GM21526 (cell line): ENCODE measurements around the gene SSU72.

Source experiments
- ATAC-seq: cut with Tn5 transposase; IDR thresholded peaks from one replicate; pipeline ENCODE4 v1.9.1; 2021; ENCODE audit warnings: moderate library complexity; ENCODE audit not compliant: unreplicated experiment, low FRiP score

SSU72 gene

DNA sequence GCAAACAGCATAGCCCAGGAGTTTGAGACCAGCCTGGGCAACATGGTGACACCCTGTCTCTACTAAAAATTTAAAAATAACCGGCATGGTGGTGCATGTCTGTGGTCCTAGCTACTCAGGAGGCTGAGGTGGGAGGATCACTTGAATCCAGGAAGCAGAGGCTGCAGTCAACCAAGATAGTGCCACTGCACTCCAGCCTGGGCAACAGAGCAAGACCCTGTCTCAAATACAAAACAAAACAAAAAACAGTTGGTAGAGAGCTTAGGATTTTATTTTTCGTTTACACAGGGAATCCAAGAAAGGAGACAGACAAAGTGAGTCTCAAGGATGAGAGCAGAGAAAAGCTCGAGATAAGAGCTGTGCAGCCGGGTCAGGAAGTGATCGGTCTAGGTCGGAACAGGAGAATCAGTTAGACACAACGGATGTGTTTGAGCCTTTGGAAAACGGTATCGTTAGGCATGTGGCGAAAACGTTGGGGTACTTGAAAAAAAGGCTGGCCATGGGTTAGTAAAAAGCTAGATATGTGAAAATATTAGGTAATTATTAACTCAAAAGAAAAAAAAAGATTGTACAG is 38.9 kb upstream of the SSU72 start:
- ATAC-seq, result no peak

DNA sequence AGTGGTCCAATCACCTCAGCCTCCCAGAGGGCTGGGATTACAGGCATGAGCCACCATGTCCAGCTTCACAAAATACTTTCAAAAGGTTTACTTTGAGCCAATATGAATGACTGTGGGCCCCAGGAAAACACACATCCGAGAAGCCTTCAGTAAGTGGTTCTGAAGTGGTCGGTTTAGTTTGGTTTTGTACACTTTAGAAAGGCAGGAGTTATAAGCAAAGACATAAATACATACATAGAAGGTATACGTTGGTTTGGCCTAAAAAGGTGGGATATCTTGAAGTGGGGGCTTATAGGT is 37.4 kb upstream of the SSU72 start:
- ATAC-seq, result no peak

DNA sequence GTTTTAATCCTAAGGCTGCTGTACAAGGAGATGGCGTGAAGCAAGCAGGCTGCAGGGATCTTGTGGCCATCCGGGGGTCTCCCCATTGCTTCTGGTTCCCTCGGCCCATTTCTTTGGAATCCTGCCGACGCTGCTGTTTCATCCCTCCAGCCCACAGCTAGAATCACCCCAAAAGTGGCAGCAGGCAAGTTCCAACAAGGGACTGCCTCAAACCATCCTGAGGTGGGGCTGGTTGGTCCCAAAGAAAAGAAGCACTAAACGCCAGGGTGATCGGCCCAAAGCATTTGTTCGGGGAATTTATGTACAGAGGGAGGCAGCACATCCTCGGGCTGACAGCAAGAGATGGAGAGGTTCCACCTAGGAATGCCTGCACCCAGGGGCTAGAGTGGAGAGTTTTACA is 36.1 kb upstream of the SSU72 start:
- no peak for ATAC-seq

DNA sequence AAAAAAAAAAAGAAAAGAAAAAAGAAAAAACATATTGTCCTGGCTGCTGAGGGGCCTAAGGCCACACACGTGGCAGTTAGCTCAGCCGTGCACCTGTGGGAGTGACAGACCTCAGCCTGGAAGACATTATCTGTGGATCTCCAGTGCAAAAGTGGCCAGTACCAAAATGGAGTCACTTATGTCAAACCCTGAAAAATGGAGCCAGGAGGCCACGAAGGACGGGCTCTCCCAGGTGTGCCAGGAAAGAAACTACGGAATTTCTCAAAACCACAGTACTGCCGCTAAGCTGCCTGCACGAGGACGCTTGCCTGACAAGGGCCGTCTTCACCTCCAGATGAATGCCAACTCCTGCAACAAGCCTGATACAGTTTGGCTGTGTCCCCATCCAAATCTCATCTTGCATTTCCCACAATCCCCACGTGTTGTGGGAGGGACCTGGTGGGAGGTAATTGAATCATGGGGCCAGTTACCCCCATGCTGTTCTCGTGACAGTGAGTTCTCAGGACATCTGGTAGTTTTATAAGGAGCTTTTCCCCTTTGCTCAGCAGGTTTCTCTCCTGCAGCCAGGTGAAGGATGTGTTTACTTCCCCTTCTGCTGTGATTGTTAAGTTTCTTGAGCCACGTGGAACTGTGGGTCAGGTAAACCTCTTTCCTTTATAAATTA is 35.3 kb upstream of the SSU72 start:
- no peak for ATAC-seq

DNA sequence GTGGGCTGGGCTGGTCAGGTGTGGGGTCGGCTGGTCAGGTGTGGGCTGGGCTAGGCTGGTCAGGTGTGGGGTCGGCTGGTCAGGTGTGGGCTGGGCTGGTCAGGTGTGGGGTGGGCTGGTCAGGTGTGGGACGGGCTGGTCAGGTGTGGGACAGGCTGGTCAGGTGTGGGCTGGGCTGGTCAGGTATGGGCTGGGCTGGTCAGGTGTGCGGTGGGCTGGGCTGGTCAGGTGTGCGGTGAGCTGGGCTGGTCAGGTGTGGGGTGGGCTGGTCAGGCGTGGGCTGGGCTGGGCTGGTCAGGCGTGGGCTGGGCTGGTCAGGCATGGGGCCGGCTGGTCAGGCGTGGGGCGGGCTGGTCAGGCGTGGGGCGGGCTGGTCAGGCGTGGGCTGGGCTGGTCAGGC is 31.6 kb upstream of the SSU72 start:
- ATAC-seq, result no peak

DNA sequence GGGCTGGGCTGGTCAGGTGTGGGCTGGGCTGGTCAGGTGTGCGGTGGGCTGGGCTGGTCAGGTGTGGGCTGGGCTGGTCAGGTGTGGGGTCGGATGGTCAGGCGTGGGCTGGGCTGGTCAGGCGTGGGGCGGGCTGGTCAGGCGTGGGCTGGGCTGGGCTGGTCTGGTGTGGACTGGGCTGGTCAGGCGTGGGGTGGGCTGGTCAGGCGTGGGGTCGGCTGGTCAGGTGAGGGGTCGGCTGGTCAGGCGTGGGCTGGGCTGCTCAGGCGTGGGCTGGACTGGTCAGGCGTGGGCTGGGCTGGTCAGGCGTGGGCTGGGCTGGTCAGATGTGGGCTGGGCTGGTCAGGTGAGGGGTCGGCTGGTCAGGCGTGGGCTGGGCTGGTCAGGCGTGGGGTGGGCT is 31.1 kb upstream of the SSU72 start:
- ATAC-seq, result no peak

DNA sequence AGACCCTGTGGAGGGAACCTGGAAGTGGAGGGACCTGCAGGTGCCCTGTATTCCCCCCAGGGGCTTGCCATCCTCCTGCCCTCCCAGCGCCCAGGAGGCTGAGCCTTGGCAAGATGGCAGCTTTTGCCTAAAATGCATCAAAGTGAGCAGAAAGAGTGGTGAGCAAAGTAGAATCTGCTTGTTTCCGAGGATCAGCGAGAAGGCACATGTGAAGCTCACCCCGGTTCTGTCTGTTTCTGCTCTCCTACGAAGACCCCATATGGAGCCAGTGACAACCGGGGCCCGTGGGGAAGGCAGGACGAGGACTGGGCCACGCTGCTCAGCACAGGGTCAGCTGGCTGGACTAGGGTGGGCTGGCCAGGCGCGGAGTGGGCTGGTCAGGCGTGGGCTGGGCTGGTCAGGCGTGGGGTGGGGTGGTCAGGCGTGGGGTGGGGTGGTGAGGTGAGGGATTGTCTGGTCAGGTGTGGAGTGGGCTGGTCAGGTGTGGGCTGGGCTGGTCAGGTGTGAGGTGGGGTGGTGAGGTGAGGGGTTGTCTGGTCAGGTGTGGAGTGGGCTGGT is 30.4 kb upstream of the SSU72 start:
- ATAC-seq, result no peak

DNA sequence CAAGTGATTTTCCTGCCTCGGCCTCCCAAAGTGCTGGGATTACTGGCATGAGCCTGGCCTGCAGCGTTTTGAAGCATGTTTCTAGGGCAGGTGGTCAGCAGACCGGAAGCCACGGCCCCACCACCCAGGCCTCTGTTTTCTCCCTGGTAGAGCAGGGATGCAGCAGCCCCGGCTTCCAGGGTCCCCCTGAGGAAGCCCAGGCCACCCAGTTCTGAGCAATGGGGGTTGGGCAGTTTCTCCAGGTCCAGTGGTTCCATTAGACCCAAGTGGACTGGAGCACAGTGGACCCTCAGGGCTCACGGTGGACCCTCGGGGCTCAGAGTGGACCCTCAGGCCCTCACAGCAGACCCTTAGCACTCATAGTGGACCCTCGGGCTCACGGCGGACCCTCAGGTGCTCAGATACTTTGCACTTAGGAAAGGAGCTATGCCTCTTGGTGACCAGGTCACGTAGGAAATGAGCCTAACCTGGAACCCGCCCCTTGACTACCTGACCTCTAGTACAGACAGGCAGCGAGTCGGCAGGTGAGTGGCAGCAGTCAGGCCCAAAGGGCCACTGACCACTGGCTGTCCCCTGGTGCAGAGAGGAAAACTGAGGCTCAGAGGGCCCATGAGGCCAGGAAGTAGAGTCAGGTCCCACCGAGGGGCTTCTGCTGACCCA is 29.8 kb upstream of the SSU72 start:
- ATAC-seq, result no peak

DNA sequence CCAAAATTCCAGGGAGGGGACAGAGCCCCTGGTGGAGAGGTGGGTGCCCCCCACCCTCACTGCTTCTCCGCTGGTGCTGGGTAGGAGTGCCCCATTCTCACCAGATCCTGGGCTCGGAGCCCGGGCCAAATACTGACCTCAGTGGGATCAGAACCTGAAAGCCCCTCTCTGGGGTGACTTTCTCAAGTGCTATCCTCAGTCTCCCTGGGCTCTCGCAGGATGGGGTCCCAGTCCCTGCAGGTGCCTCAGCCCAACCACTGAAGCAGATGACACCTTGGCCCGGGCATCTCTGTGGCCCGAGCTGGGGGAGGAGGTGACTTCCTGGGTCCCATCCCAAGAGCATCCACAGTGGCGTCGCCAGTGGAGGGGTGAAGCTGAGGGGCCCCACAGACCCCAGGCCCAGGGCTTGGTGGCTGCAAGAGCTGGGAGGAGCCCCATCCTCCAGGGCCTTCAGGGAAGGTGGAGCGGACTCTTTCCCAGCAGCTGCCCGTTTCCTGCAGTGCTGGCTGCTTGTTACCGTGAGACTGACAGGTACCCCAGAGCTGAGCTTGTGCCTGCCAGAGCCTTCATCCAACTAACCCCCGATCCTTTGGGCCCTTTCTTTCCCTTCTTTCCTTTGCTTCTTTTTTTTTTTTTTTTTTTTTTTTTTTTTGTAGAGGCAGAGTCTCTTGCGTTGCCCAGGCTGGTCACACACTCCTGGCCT is 29.2 kb upstream of the SSU72 start:
- ATAC-seq, result no peak

DNA sequence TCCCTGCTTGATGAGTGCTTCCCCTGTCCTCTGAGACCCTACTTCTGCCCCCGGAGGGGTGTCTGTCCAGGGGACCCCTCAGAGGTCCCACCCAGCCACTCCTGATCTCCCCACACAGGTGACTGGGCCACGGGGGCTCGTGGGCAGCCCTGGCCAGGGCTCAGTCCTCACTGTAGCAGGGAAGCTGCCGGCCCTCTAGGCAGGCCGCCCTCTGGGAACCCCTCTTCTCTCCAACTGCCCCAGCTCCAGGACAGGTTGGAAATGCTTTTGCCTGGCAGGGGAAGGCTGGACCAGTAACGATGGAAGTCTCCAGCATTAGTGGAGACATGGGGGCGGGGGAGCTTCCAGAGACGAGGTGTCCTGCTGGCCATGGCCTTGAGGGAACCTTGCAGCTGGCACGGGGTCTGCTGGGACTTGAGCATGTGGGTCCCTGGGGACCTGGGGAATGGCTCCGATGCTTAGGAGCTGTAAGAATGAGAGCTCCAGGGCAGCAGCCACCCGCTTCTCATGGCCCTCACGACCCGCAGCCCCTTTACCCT is 28.4 kb upstream of the SSU72 start:
- ATAC-seq, result no peak

DNA sequence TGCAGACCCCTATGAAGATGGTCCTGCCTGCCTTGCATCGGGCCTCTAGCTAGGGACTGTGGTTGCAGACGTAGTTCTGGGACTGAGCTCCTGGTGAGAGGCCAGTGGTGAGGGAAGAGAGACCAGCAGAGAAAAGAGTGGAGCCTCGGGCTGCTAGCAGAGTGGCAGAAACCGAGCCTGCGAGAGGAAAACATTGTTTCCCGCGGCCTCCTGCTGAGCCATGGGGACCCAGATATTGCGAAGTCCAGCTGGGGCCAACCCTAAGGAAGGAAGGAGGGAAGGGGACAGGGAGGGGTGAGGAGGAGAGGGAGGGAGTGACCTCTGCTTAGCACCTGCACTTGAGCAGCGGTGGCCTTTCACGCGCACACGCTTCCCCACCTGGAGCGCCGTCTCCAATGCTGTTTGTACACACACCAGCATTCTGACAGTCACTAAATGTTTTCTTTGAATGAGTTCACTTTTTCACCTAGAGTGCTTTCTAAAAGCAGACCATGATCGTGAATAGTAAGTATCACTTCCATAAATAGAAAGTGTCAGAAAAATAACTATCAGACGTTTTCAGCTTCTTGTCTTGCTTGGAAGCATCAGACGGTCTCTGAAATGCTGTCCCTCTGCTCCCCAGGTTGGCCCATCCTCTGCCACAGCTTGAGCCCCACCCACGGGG is 27.8 kb upstream of the SSU72 start:
- ATAC-seq, result no peak

DNA sequence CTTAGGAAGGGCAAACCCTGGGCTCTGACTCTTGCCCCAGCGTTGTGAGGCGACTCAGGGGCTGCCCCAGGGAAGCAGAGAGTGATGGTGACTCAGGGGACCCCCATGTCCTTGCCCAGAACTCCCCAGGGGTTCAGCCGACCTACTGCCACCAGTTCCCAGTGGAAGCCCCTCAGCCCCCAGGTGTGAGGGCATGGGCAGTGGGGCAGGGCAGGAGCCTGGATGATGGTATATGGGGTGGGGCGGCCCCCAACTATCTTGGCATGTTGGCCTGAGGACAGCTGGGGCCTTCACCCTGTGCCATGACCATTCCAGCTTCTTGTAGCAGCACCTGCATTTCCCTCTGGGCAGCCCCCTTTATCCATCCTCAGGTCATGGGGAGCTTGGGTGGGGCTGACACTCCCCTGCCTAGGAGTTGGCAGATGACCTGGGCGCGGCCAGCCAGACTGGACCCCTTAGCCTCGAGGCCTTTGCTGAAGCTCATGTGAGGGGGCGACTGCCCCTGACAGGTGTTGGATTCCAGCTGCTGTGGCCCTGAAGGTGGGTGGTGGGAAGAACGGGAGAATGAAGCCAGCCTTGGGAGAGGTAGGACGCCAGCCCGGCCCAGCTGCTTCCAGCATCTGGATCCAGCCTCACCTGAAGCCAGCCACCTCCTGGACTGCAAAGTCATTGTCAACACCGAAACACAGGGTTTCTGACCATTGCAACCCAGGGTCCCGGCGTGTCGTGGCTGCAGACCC is 27.1 kb upstream of the SSU72 start:
- no peak for ATAC-seq

DNA sequence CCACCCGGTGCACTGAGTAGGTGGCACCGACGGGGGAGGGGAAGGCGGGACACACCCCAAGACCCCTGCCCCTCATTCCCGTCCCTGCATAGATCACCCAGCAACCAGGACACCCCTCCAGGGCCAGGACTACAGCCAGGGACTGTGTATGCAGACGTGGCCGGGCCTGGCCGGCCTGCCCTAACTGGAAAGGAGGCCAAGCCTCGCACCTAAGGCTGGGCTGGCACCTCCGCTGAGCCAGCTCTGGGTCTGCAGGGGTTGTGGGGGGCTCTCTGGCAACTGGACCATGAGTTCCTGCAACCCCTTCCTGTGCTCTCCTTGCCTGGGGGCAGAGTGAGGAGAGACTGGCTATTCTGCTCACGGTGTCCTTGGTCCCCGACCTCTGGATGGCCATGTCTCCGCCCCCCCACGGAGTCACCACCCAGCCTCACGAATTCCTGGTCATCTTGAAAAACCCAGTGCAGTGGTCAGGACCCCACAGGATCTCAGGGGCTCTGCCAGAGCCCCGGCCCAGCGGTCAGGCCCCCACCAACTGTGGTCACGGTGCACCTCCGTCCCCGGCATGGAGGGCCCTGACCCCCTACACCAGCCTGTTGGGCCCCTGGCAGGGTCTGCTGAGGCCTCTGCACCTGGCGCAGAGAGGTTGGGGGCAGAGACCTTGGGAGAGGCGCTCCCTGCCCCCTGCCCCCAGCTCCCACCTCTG is 26.3 kb upstream of the SSU72 start:
- ATAC-seq, result no peak

DNA sequence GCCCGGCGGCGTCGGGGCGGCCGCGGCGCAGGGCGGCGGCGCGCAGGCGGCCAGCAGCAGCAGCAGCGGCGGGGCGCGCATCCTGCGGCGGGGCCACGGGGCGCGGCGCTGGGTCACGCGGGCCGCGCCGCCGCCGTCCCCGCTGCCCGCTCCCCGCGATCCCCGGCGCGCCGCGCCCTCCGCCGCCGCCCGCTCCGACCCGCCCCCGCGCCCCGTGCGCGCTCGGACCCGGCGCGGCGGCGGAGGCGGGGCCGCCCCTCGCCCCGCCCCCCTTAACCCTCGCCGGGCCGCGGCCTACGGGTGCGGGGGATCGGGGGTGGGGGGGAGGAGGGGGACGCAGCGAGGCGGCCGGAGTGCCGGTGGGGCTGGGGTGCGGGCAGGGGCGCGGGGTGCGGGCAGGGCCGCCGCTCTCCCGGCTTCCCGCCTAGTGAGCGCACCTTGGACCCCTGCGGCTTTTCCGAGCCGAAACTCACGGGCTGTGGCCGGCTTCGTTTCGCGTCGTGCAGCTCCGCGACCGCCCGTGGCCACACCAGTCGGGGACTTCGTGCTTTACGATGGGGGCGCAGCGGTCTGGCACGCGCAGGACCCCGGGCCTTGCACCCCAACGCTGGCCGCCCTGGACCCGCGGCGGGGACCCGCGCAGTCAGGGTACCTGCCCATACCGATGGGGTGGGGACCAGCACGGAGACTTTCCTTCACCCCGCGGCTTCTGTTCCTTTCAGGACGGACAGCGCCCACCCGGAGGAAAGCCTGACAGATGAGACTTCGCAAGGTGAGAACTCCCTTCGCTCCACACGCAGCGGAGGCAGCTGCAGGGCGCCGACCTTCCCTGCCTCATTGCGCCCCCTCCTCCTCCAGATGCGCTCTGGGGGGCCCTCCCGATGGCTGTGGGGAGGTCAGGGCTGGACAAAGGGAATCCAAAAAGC is 25.5 kb upstream of the SSU72 start, which contains the start of gene FNDC10:
TSS of gene FNDC10 (minus strand) at position 201 of the 926 bp plus-strand sequence. CDS start at position 81, 120 bp downstream.
- ATAC-seq, result no peak

DNA sequence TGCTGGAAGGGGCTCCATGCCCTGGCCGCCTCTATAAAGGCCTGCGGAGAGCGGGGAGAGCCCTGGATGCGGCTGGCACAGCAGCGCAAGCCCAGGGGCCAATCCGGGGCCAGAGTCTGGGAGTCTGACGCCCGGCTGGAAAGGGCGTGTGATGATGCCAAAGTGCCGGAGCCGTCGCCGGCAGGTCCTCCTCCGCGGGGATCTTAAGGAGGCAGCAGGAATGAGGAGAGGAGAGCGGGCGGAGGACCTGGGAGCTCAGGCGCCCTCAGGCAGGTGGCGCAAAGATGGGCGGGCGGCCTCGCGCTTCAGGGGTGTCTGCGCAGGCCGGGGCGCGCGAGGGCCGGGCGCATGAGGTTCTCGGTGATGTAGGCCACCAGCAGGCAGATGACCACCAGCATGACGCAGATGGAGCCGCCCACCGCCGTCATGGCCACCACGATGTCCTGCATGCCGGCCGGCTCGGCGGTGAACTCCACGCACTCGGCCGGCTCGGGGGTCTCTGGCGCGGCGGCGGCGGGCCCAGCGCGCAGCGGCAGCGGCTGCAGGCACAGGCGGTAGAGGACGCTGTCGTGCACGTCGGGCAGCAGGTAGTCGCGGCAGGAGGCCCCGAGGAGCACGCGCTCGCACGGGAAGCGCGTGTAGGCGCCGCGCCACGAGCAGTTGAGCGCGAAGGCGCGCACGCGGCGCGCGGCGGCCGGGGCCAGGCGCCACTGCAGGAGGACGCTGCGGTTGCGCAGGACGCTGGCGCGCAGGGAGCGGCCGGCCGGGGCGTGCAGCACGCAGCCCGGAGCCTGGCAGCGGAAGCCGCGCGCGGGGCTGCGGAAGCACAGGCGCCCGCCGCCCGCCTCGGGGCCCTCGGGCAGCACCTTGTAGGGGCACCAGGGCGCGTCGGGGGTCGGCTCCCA is 24.6 kb upstream of the SSU72 start:
- no peak for ATAC-seq

DNA sequence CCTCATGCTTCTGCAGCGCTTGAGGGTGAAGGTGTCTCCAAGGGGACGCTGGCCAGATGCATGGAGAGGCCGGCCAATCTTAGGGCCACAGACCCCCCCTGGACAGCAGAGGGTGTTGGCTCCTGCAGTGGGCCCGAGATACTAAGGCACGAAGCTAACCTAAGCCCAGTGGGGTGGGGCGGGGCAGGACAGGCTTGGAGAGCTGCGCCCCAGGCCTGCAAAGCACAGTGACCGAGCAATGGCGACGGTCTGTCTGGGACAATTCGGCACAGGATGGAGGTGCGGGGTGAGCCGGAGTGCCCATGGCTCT is 24.0 kb upstream of the SSU72 start:
- ATAC-seq, result no peak

DNA sequence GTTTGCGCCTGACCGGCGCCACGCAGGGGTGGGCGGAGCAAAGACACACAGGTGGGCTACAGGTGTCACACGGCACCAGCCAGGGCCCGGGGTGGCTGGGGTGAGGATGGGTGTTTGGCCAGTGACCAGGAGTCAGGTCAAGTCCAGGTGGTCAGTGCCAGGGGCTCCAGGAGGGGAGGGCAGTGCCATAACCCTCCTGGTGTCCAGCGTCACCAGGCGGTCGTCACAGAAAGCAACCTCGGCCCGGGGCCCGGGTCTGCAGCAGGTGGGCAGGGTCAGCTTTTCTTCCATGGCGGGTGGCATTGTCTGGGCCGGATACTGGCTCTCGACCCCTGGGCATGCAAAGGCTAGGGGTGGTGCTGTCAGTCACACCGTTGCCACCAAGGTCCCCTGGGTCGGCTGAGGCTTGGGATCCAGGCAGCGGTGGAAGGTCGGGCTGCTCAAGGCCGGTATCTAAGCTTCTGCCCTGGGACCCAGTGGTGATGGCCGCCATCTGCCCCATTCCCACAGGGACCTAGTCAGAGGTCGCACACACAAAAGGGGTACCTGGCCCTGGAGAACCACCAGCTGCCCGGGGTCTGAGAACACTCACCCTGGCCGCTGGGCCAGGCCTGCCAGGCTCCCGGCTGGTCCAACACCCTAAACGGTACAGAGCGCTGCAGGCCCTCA is 23.5 kb upstream of the SSU72 start:
- ATAC-seq, result no peak
